UCSD-AML1 (cell line): ENCODE data around the gene GNAS-AS1.
"Not testable (repeated sequence)": the region's sequence is repeated elsewhere in the genome, so short reads cannot be mapped to it uniquely, and the experiment has no call there.

ENCODE experiments used
- DNase-seq: peaks from one replicate; lab custom pipeline; 2025; ENCODE audit not compliant: unreplicated experiment; lab: John Stamatoyannopoulos, UW

Gene GNAS-AS1

GRCh38 chr20:58837717-58838116, 13.0 kb downstream of the GNAS-AS1 start:
- DNase-seq, result no peak

GRCh38 chr20:58836616-58837204, 14.0 kb downstream of the GNAS-AS1 start:
- no peak for DNase-seq

- no peak for DNase-seq
These were observed 15.5 kb downstream of the GNAS-AS1 start for GRCh38 chr20:58835231-58835630.

- no peak for DNase-seq
These were observed 16.8 kb downstream of the GNAS-AS1 start for GRCh38 chr20:58833921-58834320.

GRCh38 chr20:58832457-58832856, 18.2 kb downstream of the GNAS-AS1 start:
- no peak for DNase-seq

GRCh38 chr20:58829531-58829941, 21.2 kb downstream of the GNAS-AS1 start:
- DNase-seq, result no peak

GRCh38 chr20:58828804-58829203, 21.9 kb downstream of the GNAS-AS1 start:
- DNase-seq, result not testable (repeated sequence)

GRCh38 chr20:58828136-58828535, 22.6 kb downstream of the GNAS-AS1 start:
- no peak for DNase-seq

GRCh38 chr20:58826271-58826670, 24.4 kb downstream of the GNAS-AS1 start:
- DNase-seq, result no peak

GRCh38 chr20:58825450-58825849, 25.3 kb downstream of the GNAS-AS1 start:
- DNase-seq, result no peak

GRCh38 chr20:58824843-58825242, 25.9 kb downstream of the GNAS-AS1 start:
- no peak for DNase-seq

GRCh38 chr20:58822748-58823730, 27.7 kb downstream of the GNAS-AS1 start:
- DNase-seq, result no peak

GRCh38 chr20:58822149-58822548, 28.6 kb downstream of the GNAS-AS1 start:
- DNase-seq, result peak; percentile 22

- not testable (repeated sequence) for DNase-seq
These were observed 30.2 kb downstream of the GNAS-AS1 start for GRCh38 chr20:58820515-58820914.

- DNase-seq, result no peak
These were observed 30.8 kb downstream of the GNAS-AS1 start for GRCh38 chr20:58819921-58820320.

- DNase-seq, result no peak
These were observed 32.0 kb downstream of the GNAS-AS1 start for GRCh38 chr20:58818586-58819285.

GRCh38 chr20:58817748-58818147, 33.0 kb downstream of the GNAS-AS1 start:
- no peak for DNase-seq

- no peak for DNase-seq
These were observed 33.6 kb downstream of the GNAS-AS1 start for GRCh38 chr20:58816957-58817651.

GRCh38 chr20:58816051-58816450, 34.7 kb downstream of the GNAS-AS1 start:
- no peak for DNase-seq

- no peak for DNase-seq
These were observed 35.3 kb downstream of the GNAS-AS1 start for GRCh38 chr20:58815448-58815847.

- DNase-seq, result no peak
These were observed 37.3 kb downstream of the GNAS-AS1 start for GRCh38 chr20:58813369-58813768.
